SK-N-MC (cell line): ENCODE measurements around the gene CIAO1.

ENCODE experiments used
- EZH2 ChIP-seq: fragments of 200-600 bp; sonication (generic); IDR thresholded peaks from one replicate; pipeline ENCODE4 v1.6.1; 2017; ENCODE audit warnings: antibody characterized with exemption
- FOXP2 ChIP-seq: optimal IDR thresholded peaks from 2 replicates; pipeline ENCODE3; 2011; ENCODE audit warnings: mild to moderate bottlenecking, moderate library complexity; ENCODE audit not compliant: insufficient read depth; ENCODE audit errors: extremely low read length, control extremely low read depth
- POLR2AphosphoS5 ChIP-seq: IDR thresholded peaks from 2 replicates; pipeline ENCODE4 v1.6.1; 2012; ENCODE audit warnings: mild to moderate bottlenecking, low read depth, low read length, borderline replicate concordance

DNA sequence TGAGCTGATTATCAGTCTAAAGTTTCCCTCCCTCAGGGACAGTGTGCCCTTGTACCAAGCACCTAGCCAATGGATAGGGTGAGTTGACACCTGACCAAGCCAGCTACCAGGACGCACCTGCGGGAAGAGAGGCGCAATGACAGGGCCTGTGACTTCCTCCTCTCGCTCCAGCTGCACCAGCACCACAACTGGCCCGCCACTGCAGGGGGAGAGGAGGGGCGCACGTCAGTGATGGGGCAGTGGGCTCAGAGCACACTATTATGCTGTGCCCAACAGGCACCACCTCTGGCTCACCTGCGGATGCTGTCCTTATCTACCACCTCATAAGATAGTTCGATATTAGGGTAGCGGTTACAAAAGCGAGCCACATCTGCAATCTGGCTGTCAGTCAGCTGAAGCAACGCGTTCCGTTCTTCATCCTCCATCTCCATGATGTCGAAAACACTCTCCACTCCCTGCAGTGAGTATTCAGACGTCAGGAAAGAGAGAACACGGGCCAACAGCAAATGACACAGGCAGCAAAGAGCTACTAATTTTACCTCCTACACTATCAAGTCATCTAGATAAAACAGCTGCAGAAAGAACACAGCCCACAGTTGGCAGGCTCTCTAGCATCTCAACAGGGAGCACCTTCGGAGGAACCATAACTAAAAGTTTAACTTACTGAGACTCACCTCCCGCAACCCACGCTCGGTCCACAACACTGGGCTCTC, 10.9 kb downstream of the CIAO1 start:
- TF ChIP-seq POLR2AphosphoS5 (no peak), EZH2 (no peak), FOXP2 (no peak)
